IMR-90 (cell line): ENCODE measurements around the gene PTK7. TPM values are rescaled to one million over a fixed set of nuclear protein-coding genes. Genes with fewer than 3 reads are reported as not detected.

Source experiments
- ATAC-seq: fragments of 200-7000 bp; cut with Tn5 transposase; 2 replicates; pipeline ENCODE4 v1.9.1; 2020; ENCODE audit warnings: low read depth, mild to moderate bottlenecking, moderate library complexity
- BruUV-seq: library from RNA; stranded (reverse); fragments of 400-500 nt; replicated peaks from 2 replicates; lab custom pipeline; 2021; lab: Mats Ljungman, UMichigan
- CTCF ChIA-PET: fragments of 300-600 bp; formaldehyde crosslinking; extraction: SDS; loops from one replicate; lab custom pipeline; 2021; ENCODE audit warnings: antibody characterized with exemption; lab: Yijun Ruan, JAX
- POLR2A ChIA-PET: fragments of 300-600 bp; sonication (Branson Sonifier 250); formaldehyde crosslinking; loops from one replicate; lab custom pipeline; 2022; ENCODE audit warnings: antibody characterized with exemption; ENCODE audit not compliant: unreplicated experiment; lab: Charles Lee
- DNase-seq: peaks from one replicate; pipeline ENCODE4 v3.0.0; 2013
- H2AFZ ChIP-seq: replicated peaks from 2 replicates; pipeline ENCODE3; 2013; ENCODE audit warnings: low read length, mild to moderate bottlenecking; ENCODE audit not compliant: poor library complexity
- H2AK5ac ChIP-seq: 2 replicates; pipeline ENCODE4 v1.6.1; 2013; ENCODE audit warnings: low read depth, low read length, inconsistent platforms
- H2AK9ac ChIP-seq: replicated peaks from 2 replicates; pipeline ENCODE3; 2013; ENCODE audit warnings: mild to moderate bottlenecking, low read depth, low read length, moderate library complexity; ENCODE audit not compliant: poor library complexity
- H2BK120ac ChIP-seq: 2 replicates; pipeline ENCODE4 v1.6.1; 2013; ENCODE audit warnings: low read depth, low read length, inconsistent platforms
- H2BK15ac ChIP-seq: 3 replicates; pipeline ENCODE4 v1.6.1; 2013; ENCODE audit warnings: low read depth, low read length, inconsistent platforms
- H2BK20ac ChIP-seq: 2 replicates; pipeline ENCODE4 v1.6.1; 2013; ENCODE audit warnings: low read depth, mild to moderate bottlenecking, inconsistent platforms, low read length, moderate library complexity
- H2BK5ac ChIP-seq: 2 replicates; pipeline ENCODE4 v1.6.1; 2013; ENCODE audit warnings: mild to moderate bottlenecking, low read depth, low read length, inconsistent platforms; ENCODE audit not compliant: poor library complexity, severe bottlenecking
- H3K14ac ChIP-seq: replicated peaks from 2 replicates; pipeline ENCODE4 v1.6.1; 2013; ENCODE audit warnings: low read depth, low read length, inconsistent platforms
- H3K18ac ChIP-seq: 2 replicates; pipeline ENCODE4 v1.6.1; 2013; ENCODE audit warnings: low read depth, low read length, control low read depth
- H3K23ac ChIP-seq: 2 replicates; pipeline ENCODE4 v1.6.1; 2013; ENCODE audit warnings: low read depth, low read length, inconsistent platforms
- H3K27ac ChIP-seq: 2 replicates; pipeline ENCODE4 v1.5.1; 2013; ENCODE audit warnings: mild to moderate bottlenecking, control low read depth, low read length; ENCODE audit not compliant: insufficient read depth
- H3K27me3 ChIP-seq: 2 replicates; pipeline ENCODE4 v1.6.1; 2013; ENCODE audit warnings: low read length; ENCODE audit not compliant: control insufficient read depth, insufficient read depth
- H3K36me3 ChIP-seq: 2 replicates; pipeline ENCODE4 v1.6.1; 2013; ENCODE audit warnings: low read length, mixed read lengths; ENCODE audit not compliant: control insufficient read depth, insufficient read depth
- H3K4ac ChIP-seq: 2 replicates; pipeline ENCODE4 v1.6.1; 2013; ENCODE audit warnings: low read depth, low read length, inconsistent platforms
- H3K4me1 ChIP-seq: 2 replicates; pipeline ENCODE4 v1.6.1; 2013; ENCODE audit warnings: low read length, mixed read lengths; ENCODE audit not compliant: control insufficient read depth, insufficient read depth
- H3K4me2 ChIP-seq: 2 replicates; pipeline ENCODE4 v1.6.1; 2013; ENCODE audit warnings: low read depth, mild to moderate bottlenecking, control low read depth, low read length, moderate library complexity
- H3K4me3 ChIP-seq: 2 replicates; pipeline ENCODE4 v1.5.1; 2013; ENCODE audit warnings: low read depth, mild to moderate bottlenecking, control low read depth, low read length, moderate library complexity; ENCODE audit not compliant: insufficient read depth
- H3K56ac ChIP-seq: 2 replicates; pipeline ENCODE4 v1.6.1; 2013; ENCODE audit warnings: low read length, inconsistent platforms; ENCODE audit not compliant: insufficient read depth; ENCODE audit errors: extremely low read depth
- H3K79me1 ChIP-seq, 2 experiments: 2 replicates each; pipeline ENCODE4 v1.6.1; 2013; ENCODE audit warnings: low read length in 2 of 2, inconsistent platforms in 1 of 2, low read depth in 1 of 2
- H3K9ac ChIP-seq: 2 replicates; pipeline ENCODE4 v1.6.1; 2013; ENCODE audit warnings: low read depth, low read length, control low read depth
- H3K9me1 ChIP-seq: 2 replicates; pipeline ENCODE4 v1.6.1; 2013; ENCODE audit warnings: low read length, inconsistent platforms; ENCODE audit not compliant: insufficient read depth
- H3K9me3 ChIP-seq: 2 replicates; pipeline ENCODE4 v1.6.1; 2013; ENCODE audit warnings: low read length; ENCODE audit not compliant: control insufficient read depth, insufficient read depth
- H4K20me1 ChIP-seq: 2 replicates; pipeline ENCODE4 v1.6.1; 2013; ENCODE audit warnings: low read length, inconsistent platforms; ENCODE audit not compliant: insufficient read depth
- H4K5ac ChIP-seq: 2 replicates; pipeline ENCODE4 v1.6.1; 2013; ENCODE audit warnings: mild to moderate bottlenecking, low read depth, low read length, control low read depth
- H4K8ac ChIP-seq, 2 experiments: 2 replicates each; pipeline ENCODE4 v1.6.1; 2013; ENCODE audit warnings: low read depth in 2 of 2, low read length in 2 of 2, control low read depth in 1 of 2, inconsistent platforms in 1 of 2
- H4K91ac ChIP-seq: 2 replicates; pipeline ENCODE4 v1.6.1; 2013; ENCODE audit warnings: low read depth, low read length, inconsistent platforms; ENCODE audit not compliant: insufficient read depth
- BHLHE40 ChIP-seq: fragments of 150-350 bp; IDR thresholded peaks from 2 replicates; pipeline ENCODE4 v1.6.1; 2016; ENCODE audit warnings: mild to moderate bottlenecking, low read depth, low read length
- CEBPB ChIP-seq: IDR thresholded peaks from 2 replicates; pipeline ENCODE4 v1.6.1; 2012; ENCODE audit warnings: low read depth, low read length, improper control_type of control experiment
- CHD1 ChIP-seq: IDR thresholded peaks from 2 replicates; pipeline ENCODE4 v1.6.1; 2012; ENCODE audit warnings: low read depth, low read length, improper control_type of control experiment
- FOS ChIP-seq: fragments of 150-350 bp; IDR thresholded peaks from 2 replicates; pipeline ENCODE4 v1.6.1; 2016; ENCODE audit warnings: low read depth, low read length
- MAFK ChIP-seq: IDR thresholded peaks from 2 replicates; pipeline ENCODE4 v1.6.1; 2012; ENCODE audit warnings: low read depth, low read length, improper control_type of control experiment
- MAZ ChIP-seq: IDR thresholded peaks from 2 replicates; pipeline ENCODE4 v1.6.1; 2012; ENCODE audit warnings: low read depth, mild to moderate bottlenecking, low read length, improper control_type of control experiment, moderate library complexity, borderline replicate concordance
- MXI1 ChIP-seq: IDR thresholded peaks from 2 replicates; pipeline ENCODE4 v1.6.1; 2012; ENCODE audit warnings: low read depth, mild to moderate bottlenecking, low read length, moderate library complexity, borderline replicate concordance
- NFE2L2 ChIP-seq: fragments of 150-350 bp; IDR thresholded peaks from 2 replicates; pipeline ENCODE4 v1.6.1; 2016; ENCODE audit warnings: low read depth, mild to moderate bottlenecking, low read length
- POLR2A ChIP-seq: IDR thresholded peaks from 2 replicates; pipeline ENCODE4 v1.6.1; 2012; ENCODE audit warnings: mild to moderate bottlenecking, low read depth, low read length
- RCOR1 ChIP-seq: IDR thresholded peaks from 2 replicates; pipeline ENCODE4 v1.6.1; 2012; ENCODE audit warnings: mild to moderate bottlenecking, low read length, improper control_type of control experiment; ENCODE audit not compliant: insufficient replicate concordance
- RFX5 ChIP-seq: IDR thresholded peaks from 2 replicates; pipeline ENCODE4 v1.8.0; 2012; ENCODE audit warnings: low read depth, mild to moderate bottlenecking, low read length, moderate library complexity
- SMC3 ChIP-seq: fragments of 150-350 bp; IDR thresholded peaks from 2 replicates; pipeline ENCODE4 v1.6.1; 2016; ENCODE audit warnings: low read depth, mild to moderate bottlenecking, antibody characterized with exemption, low read length, moderate library complexity
- USF2 ChIP-seq: fragments of 150-350 bp; IDR thresholded peaks from 2 replicates; pipeline ENCODE4 v1.6.1; 2017; ENCODE audit warnings: mild to moderate bottlenecking, antibody characterized with exemption, low read length, low read depth
- WGBS, 2 experiments: methylation state at CpG; one replicate each; pipeline versions ENCODE4 v1.1.5 to v1.1.7; 2013; ENCODE audit warnings: missing lambda C conversion rate in 2 of 2; ENCODE audit not compliant: insufficient read length in 1 of 2; ENCODE audit errors: extremely low coverage in 2 of 2; 5-methylcytosine and 5-hydroxymethylcytosine counted together
- dilution Hi-C: fragments of 300-500 bp; cut with HindIII; formaldehyde crosslinking; loops from one replicate; pipeline ENCODE4 v1.14.3; 2018; ENCODE audit warnings: low sequenced_read_pairs; ENCODE audit not compliant: unreplicated experiment
- in situ Hi-C: fragments of 300-500 bp; cut with MboI; formaldehyde crosslinking; loops from 3 replicates; pipeline ENCODE4 v1.14.3; 2019; ENCODE audit warnings: low sequenced_read_pairs, inconsistent platforms, mixed read lengths
- intact Hi-C: fragments of 100-400 bp; cut with micrococcal nuclease; formaldehyde crosslinking; loops from 2 replicates; pipeline ENCODE4 v1.10.0; 2022
- polyA plus RNA-seq, 3 experiments: library from polyadenylated mRNA; depleted of rRNA; stranded (reverse); fragments of >200 nt; gene quantifications; 2 replicates each; pipeline ENCODE4 v1.2.3, GENCODE V29; 2012; ENCODE audit warnings: low replicate concordance in 1 of 3
- total RNA-seq: library from RNA; depleted of rRNA; stranded (reverse); fragments of >200 nt; gene quantifications from 2 replicates; pipeline ENCODE4 v1.2.3, GENCODE V29; 2012

The PTK7 gene
- total and polyA plus RNA-seq, 2 of the 4 experiments (the other 2 are of a cell fraction) = 47.1 to 142 TPM

GRCh38 chr6:43196337-43196736 lies 120.2 kb downstream of the PTK7 start:
- Histone ChIP-seq H3K9me3 (no peaks in the 10 kb centered on the region), H3K56ac (no peak overlapping the region), H3K4me2 (no peak overlapping the region), H3K4ac (no peak overlapping the region), H2BK120ac (no peak overlapping the region), H3K27ac (no peak overlapping the region), H2BK15ac (no peak overlapping the region), H4K8ac (no peak overlapping the region), H3K36me3 (peaks cover 49% of the 10 kb centered on the region), H3K27me3 (no peaks in the 10 kb centered on the region), H3K4me1 (no peaks in the 10 kb centered on the region), H4K91ac (no peak overlapping the region), H3K9ac (no peak overlapping the region), H2AK9ac (peak overlapping the region; percentile 5), H2AK5ac (no peak overlapping the region), H3K4me3 (no peak overlapping the region), H3K18ac (no peak overlapping the region), H2BK20ac (no peak overlapping the region), H2BK5ac (no peak overlapping the region), H3K9me1 (no peaks in the 10 kb centered on the region), H3K23ac (no peak overlapping the region), H2AFZ (no peak overlapping the region), H4K5ac (no peak overlapping the region), H4K20me1 (no peaks in the 10 kb centered on the region), H3K79me1 (no peaks in the 10 kb centered on the region), H3K14ac (no peak overlapping the region)
- ATAC-seq = no peak
- no peak for DNase-seq
- ChIA-PET POLR2A (no interaction called here), CTCF (interaction anchor here (0.6 kb wide), 1 partner anchor 241 kb away, joined by 3 read pairs; no protein-coding TSS in a partner anchor)
- 74% methylated on average over 2 of the region's 5 CpGs; no CpG with 5 or more reads in 1 of the 2 experiments for WGBS, 2 experiments
- TF ChIP-seq BHLHE40 (no peak), RCOR1 (no peak), FOS (no peak), POLR2A (no peak), MXI1 (no peak), CHD1 (no peak), RFX5 (no peak), SMC3 (no peak), USF2 (no peak), MAFK (no peak), MAZ (no peak), CEBPB (no peak), NFE2L2 (no peak)
- intact Hi-C loops = no loop called here
- BruUV-seq = no TSS peak
- dilution Hi-C loops = no loop called here
- in situ Hi-C loops = no loop called here
